GM21360 (cell line): ENCODE data around the gene TTLL5.
A peak's percentile ranks its signal among the peaks of the same experiment; 100 is the strongest.

Source experiments
- ATAC-seq: cut with Tn5 transposase; IDR thresholded peaks from one replicate; pipeline ENCODE4 v1.9.1; 2021; ENCODE audit warnings: mild to moderate bottlenecking, moderate library complexity; ENCODE audit not compliant: unreplicated experiment

TTLL5 gene

DNA sequence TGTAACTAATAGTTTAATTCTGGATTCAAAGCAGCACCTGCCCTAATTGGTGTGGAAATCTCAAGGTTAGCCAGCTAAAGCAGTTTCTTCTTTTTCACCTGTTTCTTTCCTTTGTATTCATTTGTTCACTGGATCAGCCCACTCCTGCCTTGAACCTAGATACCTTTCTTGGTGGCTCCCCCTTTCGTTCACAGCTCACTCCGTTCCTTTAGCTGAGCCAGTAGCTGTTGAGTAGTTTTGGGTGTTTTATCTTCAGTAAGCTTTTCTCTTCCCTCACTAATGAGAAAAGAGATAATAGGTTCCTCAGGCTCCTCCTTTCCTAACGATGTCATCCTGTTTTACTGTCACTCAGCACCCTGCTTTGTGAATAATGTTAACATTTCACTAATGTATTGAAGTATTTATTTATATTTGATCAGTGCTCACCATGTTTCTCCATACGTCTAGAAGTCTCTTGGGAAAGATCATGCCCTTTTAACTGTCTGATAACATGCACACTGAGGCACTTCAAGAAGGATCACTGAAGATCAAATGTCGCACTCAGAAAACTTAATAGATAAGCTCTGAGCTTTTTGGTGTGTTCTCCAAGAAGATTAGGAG lies 199.6 kb downstream of the TTLL5 start:
- ATAC-seq, result no peak

DNA sequence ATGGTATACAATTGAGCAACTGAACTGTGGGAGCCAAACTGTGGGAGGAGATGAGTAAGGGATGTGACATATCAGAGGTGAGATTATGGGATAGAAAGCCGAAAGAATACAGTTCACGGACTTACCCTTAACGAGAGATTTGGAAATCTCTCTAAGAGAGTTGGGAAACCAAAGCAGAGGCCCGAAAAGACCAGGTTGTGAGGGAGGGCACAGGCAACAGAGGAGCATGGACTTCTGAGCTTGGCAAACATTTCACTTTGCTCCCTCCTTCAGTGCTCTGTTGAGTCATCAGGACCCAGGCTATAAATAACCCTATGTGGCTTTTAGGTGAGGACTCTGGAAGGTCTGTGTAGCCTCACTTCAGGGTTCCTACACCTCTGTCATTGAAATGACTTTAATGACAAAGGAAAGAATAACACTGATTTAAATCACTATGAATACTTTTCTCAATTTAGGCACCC lies 200.1 kb downstream of the TTLL5 start:
- no peak for ATAC-seq

DNA sequence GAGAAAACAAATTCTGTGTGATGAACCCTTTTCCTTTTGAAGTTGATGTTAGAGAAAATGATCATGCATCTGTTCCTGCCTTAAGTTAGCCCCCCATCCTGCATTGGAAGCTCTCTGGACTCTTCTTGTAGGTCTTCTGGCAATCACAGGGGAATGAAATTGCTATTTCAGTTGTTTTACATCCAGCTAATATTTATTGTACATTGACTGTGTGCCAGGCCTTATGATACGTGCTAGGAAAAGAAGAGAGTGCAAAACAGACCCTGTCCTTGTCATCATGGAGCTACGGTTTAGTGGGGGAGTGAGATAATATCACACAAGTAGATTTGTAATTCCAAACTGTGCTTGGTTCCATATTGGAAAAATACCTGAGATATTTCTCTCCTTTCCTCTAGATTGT lies 202.2 kb downstream of the TTLL5 start:
- no peak for ATAC-seq

- no peak for ATAC-seq
Measured at GRCh38 chr14:75864352-75864751, 203.3 kb downstream of the TTLL5 start.

DNA sequence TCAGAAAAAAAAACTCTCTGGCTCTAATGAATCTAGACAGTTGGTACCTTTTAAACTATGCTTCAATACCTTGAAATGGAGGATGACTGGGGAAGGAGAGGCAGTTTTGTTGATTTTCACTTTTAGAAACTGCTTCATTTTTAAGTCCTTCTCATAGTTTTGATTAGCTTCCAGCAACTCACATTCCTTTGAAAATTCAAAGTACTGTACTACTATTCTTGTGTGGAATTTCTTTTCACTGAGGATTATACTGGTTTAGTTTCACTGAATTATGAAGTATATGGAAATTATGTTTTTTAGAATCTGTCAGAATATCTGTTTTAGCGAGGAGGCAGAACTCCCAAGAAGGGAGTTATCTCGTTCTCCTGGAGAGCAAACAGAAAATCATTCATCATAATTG lies 204.5 kb downstream of the TTLL5 start:
- no peak for ATAC-seq

GRCh38 chr14:75866970-75867369 lies 205.9 kb downstream of the TTLL5 start:
- no peak for ATAC-seq

DNA sequence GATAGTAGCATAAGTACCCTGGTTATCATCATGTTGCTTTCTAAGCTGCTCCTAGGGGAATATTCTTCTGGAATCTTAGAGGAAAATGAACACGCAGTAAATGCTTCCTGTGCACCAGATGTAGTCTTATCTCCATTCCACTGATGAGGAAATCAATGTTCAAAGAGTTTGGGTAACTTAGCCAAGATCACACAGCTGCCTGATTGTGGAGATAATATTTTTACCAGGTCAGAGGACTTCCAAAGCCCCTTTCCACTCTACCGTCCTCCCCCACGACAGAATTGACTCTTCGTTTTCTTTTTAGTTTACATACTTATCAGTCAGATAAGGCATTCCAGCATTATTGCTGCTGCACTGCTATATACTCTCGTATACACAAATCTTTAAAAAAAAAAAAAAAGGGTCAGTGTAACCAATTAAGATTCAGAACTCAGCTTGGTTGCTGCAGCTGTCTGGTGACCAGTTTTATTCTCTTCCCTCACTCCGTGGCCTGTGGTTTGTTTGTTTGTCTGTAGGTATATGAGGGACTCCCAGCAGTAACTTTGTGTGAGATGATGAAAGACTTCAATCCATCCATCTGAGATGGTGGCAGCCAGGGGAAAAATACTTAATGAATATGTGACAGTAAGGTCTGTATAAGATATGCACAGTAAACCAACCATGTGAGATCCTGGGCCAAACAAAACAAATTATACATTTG lies 210.3 kb downstream of the TTLL5 start:
- no peak for ATAC-seq

GRCh38 chr14:75875958-75876357 lies 214.9 kb downstream of the TTLL5 start:
- peak; percentile 81 for ATAC-seq

GRCh38 chr14:75876530-75876929 lies 215.5 kb downstream of the TTLL5 start:
- no peak for ATAC-seq

DNA sequence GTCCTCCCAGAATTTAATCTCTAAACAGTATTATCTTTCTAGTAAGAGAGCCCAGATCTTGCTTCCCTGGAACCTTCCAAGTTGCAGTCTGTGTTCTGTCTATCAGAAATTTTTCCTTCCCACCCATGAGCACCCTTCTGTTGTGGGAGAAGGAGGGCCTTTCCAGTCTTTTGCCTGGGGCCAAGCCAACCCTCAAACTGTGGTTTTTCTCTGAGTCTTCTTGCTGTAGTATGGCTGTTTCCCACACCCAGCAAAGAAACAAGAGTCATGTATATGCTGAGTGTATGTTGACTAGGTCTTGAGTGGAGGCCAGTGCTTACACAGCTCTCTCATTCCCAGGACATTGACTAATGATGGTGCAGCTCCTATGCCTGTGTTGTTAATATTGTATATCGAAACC lies 216.2 kb downstream of the TTLL5 start:
- no peak for ATAC-seq

DNA sequence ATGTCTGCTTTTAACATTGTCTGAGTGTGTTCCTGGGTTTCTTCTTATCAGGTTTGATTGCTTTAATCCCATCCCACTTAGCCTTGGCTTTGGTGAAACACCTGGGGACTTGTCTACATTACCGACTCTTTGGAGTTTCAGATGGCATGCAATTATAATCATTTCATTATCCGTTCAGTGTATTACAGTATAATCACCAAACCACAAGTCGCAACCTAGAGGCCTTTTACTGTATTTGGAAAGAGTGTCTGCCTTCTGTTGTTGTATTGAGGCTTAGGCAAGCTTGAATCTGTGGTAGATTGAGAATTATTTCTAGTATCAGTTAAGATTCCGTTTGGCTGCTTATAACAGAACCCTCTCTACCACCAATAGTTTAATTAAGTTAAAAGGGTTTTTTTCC lies 216.8 kb downstream of the TTLL5 start:
- ATAC-seq, result no peak

GRCh38 chr14:75879031-75879430 lies 218.0 kb downstream of the TTLL5 start:
- no peak for ATAC-seq

DNA sequence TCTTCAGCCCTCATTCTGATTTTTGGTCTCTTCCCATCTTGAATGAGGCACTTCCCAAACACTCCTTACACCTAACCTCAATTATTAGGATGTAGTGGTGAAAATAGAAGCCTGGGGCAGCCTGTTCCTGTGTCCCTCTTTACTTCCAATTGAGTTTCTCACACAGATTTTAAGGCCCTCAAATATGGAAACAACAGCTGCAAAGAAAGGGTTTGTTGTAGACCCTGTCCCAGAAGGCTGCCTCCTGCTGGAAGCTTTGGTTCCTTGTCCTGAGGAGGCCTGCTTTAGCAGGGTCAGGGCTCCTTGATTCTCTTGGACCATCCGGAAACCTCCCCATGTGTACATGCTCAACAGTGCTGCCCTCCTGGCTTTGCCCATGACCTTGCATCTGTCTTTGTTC lies 219.5 kb downstream of the TTLL5 start:
- ATAC-seq, result no peak

GRCh38 chr14:75881994-75882393 lies 220.9 kb downstream of the TTLL5 start:
- ATAC-seq, result no peak

GRCh38 chr14:75884198-75884611 lies 223.2 kb downstream of the TTLL5 start:
- no peak for ATAC-seq

DNA sequence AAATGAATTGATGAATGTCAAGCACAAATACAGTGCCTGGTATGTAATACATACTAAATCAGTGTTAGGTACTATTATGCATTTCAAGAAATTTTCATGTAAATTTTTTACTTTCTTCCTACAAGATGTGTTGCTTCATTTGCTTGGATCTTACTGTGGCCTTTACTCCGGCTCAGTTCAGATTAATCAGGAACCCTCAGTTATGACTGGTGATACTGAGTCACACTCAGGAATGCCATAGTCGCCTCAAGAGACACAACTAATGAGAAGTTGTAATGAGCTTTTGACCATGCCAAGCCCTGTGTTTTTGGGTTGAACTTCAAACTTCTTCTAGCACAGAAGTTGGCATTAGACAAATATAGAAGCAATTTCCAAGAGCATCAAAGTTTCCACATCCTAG lies 224.8 kb downstream of the TTLL5 start:
- no peak for ATAC-seq

GRCh38 chr14:75886636-75887348 lies 225.7 kb downstream of the TTLL5 start:
- ATAC-seq, result no peak

GRCh38 chr14:75888945-75889344 lies 227.9 kb downstream of the TTLL5 start:
- no peak for ATAC-seq

- ATAC-seq, result no peak
Measured at GRCh38 chr14:75896341-75896740, 235.3 kb downstream of the TTLL5 start.

DNA sequence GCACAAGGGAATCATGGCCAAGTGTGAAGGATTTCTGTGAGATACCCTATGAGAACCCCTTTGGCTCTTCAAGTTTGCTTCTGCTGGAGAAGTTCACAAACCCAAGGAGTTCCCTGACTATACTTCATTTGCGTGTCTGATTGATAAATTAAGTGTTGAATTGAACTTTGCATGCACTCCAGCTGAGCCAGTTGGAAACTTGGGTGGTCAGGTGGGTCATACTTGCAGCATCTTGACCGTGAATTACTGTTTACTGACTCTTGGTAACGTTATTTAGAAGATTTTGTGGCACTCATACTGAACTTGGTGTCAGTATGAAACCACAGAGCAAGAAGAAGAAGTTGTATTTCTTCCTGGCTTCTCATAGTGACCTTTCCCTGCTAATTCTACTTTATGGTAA lies 243.3 kb downstream of the TTLL5 start:
- ATAC-seq, result no peak

GRCh38 chr14:75905147-75905904 lies 244.3 kb downstream of the TTLL5 start:
- ATAC-seq, result no peak
